Measurements from ENCODE around the gene ANKS6. TPM values are rescaled to one million over a fixed set of nuclear protein-coding genes. Genes with fewer than 3 reads are reported as not detected.

Gene ANKS6
- total RNA-seq, 4 donors from 2014 or later = 10.3 to 23.0 (median 12.2) TPM

DNA sequence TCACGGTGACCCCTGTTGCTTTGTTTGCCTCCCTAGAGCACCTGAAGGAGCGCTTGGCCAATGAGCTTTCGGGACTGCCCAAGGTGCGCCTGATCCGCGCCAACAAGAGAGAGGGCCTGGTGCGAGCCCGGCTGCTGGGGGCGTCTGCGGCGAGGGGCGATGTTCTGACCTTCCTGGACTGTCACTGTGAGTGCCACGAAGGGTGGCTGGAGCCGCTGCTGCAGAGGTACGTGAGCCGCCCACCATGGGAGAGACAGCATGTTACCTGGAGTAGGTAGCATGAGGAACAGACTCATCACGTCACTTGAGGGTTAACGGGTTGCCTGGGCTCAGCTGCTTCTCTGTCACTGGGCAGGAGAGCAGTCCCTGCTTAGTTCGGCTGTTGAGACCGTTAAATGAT lies 30.4 kb upstream of the ANKS6 start:
- TF ChIP-seq, protein P1, sequence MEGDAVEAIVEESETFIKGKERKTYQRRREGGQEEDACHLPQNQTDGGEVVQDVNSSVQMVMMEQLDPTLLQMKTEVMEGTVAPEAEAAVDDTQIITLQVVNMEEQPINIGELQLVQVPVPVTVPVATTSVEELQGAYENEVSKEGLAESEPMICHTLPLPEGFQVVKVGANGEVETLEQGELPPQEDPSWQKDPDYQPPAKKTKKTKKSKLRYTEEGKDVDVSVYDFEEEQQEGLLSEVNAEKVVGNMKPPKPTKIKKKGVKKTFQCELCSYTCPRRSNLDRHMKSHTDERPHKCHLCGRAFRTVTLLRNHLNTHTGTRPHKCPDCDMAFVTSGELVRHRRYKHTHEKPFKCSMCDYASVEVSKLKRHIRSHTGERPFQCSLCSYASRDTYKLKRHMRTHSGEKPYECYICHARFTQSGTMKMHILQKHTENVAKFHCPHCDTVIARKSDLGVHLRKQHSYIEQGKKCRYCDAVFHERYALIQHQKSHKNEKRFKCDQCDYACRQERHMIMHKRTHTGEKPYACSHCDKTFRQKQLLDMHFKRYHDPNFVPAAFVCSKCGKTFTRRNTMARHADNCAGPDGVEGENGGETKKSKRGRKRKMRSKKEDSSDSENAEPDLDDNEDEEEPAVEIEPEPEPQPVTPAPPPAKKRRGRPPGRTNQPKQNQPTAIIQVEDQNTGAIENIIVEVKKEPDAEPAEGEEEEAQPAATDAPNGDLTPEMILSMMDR (IDR thresholded peaks at IDR 0.05; ENCODE audit: low read depth) = no peak

DNA sequence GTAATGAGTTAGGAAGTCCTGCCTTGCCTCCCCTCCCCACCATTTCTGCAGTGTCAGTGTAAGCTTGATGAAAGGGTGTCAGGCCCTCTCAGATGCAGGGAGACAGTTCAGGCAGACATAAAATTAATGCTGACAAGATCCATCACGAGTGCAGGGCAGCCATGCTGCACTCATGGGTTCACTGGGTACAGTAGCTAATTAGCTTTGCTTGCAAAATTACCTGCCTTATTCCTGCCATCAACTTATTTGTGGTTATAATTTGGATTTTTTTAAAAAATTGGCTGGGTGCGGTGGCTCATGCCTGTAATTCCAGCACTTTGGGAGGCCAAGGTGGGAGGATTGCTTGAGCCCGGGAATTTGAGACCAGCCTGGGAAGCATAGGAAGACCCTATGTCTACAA lies 29.1 kb upstream of the ANKS6 start:
- TF ChIP-seq, protein P1 (IDR thresholded peaks at IDR 0.05; ENCODE audit: low read depth) = no peak

DNA sequence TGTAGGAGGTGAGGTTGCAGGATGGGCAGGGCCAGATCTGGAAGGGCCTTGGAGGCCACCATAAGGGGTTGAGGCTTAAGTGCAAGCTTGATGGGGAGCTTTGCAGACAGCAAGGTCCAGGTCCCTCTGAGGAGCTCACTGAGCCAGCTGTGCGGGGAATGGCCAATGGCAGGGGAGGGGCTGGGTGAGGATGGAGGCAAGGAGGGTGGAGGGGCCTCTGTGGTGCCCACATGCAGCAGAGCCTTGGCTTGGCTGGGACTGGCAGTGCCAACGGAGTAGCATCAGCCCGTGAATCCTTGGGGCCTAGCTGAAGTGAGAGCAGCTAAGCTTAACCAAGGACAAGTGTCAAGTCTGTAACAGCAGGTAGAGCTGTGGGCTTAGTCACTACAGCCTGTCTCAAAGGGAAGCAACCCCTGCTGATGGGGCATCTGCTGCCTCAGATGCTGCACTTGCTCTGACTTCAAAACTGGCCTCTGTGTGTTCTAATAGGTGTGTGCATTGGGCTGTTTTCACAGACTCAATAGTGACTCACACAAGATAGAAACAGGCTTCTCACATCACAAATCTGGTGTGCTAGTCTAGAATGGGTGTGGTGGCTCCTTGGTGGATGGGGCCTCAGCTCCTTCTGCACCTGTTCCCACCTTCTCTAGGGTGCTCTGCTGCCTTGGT lies 27.4 kb upstream of the ANKS6 start:
- TF ChIP-seq, protein P1 (IDR thresholded peaks at IDR 0.05; ENCODE audit: low read depth) = no peak

DNA sequence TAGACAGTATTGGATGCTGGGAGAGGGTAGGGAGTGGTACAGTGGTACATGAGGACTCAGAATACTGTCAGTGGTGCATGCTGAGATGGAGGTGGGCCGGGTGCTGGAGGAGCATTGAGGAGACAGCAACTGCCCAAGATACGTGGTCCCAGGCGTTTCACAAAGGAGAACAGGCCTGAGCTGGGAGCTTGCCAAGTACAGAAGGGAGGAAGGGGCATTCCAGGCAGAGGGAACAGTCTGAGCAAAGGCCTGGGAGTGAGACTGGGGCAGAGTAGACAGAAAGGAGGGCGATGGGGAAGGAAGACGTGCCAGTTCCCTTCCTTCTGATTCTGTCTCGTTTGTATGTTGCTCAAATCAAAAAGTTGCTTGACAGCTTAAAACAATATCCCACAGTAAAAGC lies 26.3 kb upstream of the ANKS6 start:
- TF ChIP-seq, protein P1 (IDR thresholded peaks at IDR 0.05; ENCODE audit: low read depth) = no peak

DNA sequence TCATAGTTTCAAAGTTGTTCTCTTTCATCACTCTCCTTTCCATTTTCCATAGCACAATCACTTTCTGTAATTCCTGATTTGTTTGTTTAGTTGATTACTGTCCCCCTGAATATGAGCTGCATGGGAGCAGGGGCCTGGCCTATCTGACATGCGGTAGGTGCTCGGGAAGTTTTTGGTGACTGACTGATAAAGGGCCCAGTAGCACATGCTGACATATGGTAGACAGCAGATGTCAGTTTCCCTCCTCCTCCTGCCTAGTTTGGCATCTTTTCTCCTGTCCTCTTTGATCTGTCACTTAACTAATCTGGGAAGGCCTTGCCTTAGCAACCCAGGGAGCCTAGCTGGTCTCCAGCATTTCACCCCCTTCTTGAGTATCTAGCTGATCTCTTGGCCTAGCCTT lies 25.5 kb upstream of the ANKS6 start:
- TF ChIP-seq, protein P1 (IDR thresholded peaks at IDR 0.05; ENCODE audit: low read depth) = no peak

DNA sequence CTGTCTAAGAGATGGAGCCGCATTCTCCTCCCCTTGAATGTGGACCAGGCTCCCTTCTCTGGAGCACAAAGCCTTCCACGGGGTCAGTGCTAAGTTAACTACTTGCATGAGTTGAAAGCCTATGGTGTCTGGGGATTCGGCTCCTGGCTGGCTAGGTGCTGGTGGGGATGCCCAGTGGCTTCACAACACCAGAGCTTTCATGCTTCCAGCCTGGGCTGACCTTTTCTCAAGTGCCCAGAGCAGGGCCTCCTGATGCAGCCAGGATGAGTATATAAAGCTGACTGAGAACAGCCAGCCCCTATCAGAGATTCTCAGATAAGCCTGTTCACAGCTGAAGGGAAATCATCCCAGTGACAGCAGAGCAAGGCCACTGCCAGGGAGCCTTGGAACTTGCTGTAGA lies 22.9 kb upstream of the ANKS6 start:
- TF ChIP-seq, protein P1 (IDR thresholded peaks at IDR 0.05; ENCODE audit: low read depth) = no peak

DNA sequence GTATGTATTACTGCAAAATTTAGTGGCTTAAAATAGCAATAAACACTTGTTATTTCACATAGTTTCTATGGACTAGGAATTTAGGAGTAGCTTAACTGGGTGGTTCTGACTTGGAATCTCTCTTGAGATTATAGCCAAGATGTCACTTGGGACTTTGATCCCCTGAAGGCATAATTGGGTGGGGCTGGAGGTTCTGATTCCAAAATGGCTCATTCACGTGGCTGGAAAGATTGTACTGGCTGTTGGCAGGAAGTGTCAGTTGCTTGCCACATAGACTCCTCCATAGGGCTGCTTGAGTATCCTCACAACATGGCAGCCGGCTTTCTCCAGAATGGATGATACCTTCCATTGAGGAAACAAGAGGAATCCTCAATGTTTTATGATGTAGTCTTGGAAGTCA lies 22.4 kb upstream of the ANKS6 start:
- TF ChIP-seq, protein P1 (IDR thresholded peaks at IDR 0.05; ENCODE audit: low read depth) = no peak
